NCI-H460 (cell line): Measurements from ENCODE around the gene USP21. TPM values are rescaled to one million over a fixed set of nuclear protein-coding genes. Genes with fewer than 3 reads are reported as not detected.
A peak's percentile ranks its signal among the peaks of the same experiment; 100 is the strongest.
"Not testable (repeated sequence)": the region's sequence is repeated elsewhere in the genome, so short reads cannot be mapped to it uniquely, and the experiment has no call there.

Source experiments
- DNase-seq: peaks from one replicate; pipeline ENCODE4 v3.0.0-alpha.2; 2016; ENCODE audit warnings: low read depth; ENCODE audit errors: extremely low read depth
- polyA plus RNA-seq: library from polyadenylated mRNA; depleted of rRNA; stranded (reverse); fragments of >200 nt; gene quantifications from 2 replicates; pipeline ENCODE4 v1.2.3, GENCODE V29; 2014; cell fraction: nucleus; rRNA removed
- total RNA-seq: library from RNA; depleted of rRNA; stranded (reverse); fragments of >200 nt; shearing (Covaris generic); gene quantifications from 2 replicates; pipeline ENCODE4 v1.2.3, GENCODE V29; 2014; rRNA removed

Gene USP21, protein sequence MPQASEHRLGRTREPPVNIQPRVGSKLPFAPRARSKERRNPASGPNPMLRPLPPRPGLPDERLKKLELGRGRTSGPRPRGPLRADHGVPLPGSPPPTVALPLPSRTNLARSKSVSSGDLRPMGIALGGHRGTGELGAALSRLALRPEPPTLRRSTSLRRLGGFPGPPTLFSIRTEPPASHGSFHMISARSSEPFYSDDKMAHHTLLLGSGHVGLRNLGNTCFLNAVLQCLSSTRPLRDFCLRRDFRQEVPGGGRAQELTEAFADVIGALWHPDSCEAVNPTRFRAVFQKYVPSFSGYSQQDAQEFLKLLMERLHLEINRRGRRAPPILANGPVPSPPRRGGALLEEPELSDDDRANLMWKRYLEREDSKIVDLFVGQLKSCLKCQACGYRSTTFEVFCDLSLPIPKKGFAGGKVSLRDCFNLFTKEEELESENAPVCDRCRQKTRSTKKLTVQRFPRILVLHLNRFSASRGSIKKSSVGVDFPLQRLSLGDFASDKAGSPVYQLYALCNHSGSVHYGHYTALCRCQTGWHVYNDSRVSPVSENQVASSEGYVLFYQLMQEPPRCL
- total RNA-seq: 17.7 and 18.8 TPM in 2 replicates
- polyA plus RNA-seq: 24.2 and 43.8 TPM in 2 replicates

DNA sequence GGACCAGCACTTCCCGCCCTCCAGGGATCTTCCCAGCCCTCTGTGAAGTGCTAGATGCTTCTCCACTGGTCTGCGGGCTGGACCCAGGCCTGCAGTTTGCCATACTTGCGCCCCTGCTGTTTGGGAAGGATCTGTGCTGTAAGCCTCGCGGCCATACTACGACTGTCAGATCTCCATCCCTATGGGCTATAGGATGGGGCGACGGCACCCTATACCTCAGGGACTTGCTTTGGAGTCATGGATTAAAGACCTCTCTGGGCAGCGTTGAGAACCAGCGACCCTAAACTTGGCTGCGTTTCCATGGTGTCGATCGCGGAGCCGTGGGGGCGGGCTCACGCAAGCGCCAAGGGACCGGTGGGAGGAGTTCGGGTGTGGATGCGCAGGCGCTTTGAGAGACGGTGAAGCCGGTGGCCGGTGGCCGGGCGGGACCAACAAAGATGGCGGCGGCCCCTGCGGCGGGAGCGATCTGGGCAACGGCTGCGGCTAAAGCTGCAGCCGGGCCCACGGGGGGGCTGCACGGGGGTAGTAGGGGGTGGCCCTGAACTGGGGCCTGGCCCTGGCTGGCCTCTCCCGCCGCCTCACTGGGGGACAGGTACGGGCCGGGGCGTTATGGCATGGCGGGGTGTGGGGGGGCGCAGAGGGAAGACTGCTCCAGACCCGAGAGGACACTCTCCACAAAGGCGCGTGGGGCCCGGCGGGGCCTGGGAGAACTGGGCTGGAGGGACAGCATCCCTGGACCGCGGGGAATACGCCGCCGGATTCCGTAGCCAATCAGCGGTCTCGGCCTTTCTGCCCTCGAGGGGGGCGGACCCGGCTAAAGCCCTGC, at the start of gene USP21:
Gene USP21, plus strand, starts transcription at position 414 of the 826 bp plus-strand sequence. CDS start 1,141 bp downstream, outside the sequence.
- DNase-seq: peak; percentile 93

DNA sequence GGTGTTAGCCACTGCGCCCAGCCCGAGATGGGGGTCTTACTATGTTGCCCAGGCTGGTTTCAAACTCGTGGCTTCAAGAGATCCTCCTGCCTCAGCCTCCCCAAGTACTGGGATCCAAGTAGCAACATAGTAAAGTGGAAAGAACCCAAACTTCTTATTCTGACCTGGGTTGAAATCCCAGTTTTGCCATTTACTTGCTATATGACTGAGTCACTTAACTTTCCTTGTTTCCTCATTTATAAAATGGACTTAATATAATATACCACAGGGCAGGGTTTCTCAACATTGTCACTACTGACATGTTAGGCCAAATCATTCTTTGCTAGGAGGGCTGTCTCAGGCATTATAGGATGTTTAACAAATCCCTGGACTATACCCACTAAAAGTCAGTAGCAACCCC, 48.2 kb upstream of the USP21 start:
- no peak for DNase-seq

DNA sequence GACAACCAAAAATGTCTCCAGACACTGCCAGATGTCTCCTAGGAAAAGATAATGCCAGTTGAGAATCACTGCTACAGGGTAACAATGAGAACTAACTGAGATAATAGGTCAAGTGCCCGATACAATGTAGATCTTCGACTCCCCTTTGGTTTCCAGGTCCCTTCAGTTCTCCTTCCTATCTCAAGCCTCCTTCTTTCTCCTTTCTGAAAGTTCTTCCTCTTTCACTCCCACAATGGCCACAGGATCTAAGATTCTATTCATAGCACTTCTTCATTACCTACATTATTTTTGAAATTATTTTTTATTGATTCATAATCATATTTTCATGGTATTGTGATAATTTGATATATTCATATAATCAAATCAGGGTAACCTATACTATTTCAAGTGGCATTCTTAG, 47.8 kb upstream of the USP21 start:
- no peak for DNase-seq

DNA sequence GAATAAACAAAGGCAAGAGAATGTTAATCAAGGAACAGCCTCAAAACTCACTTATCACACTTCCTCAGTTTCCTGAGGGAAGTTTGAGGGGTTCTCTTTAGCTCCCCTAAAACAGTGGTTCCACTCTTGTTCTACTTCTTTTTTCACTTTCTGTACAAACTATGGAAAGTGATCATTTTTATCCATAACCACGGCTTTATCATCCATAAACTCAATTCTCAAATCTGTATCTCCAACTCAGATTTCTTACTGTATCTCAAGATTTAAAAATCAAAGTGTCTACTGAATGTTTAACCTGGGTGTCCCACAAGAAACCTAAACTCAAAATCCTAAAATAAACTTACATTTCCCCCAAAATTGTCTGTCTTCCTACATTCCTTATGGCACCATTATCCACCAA, 45.4 kb upstream of the USP21 start:
- no peak for DNase-seq

DNA sequence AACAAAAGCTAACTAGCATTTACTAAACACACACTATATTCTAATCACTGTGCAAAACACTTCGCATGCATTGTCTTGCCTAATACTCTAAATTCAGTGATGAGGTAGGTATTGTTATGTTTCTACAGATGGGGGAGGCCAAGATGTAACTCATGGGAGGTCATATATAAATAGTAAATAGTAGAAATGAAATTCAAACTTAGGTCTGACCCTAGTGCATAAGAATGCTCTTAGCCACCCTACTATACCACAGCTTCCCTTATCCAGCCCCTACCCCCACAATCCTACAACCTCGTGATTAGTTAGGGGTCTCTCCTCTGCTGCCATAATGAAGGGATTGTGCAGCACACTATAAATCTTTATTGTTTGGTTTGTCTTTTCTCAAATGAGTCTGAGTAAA, 44.7 kb upstream of the USP21 start:
- no peak for DNase-seq

DNA sequence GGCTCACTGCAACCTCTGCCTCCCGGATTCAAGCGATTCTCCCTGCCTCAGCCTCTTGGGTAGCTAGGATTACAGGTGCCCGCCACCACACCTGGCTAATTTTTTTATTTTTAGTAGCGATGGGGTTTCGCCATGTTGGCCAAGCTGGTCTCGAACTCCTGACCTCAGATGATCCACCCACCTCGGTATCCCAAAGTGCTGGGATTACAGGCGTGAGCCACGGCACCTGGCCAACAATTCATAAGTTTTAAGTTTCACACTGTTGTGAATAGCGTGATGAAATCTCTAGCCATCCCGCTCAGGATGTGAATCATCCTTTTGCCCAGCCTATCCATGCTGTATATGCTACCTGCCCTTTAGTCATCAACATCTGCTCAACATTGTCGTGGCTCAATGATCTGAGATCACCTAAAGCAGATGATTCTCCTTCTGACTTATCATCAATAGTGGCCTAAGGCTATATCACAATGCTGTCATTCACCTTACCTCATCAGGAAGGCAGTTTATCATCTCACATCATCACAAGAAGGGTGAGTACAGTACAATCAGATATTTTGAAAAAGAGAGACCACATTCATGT, 44.1 kb upstream of the USP21 start:
- DNase-seq: peak; percentile 97

DNA sequence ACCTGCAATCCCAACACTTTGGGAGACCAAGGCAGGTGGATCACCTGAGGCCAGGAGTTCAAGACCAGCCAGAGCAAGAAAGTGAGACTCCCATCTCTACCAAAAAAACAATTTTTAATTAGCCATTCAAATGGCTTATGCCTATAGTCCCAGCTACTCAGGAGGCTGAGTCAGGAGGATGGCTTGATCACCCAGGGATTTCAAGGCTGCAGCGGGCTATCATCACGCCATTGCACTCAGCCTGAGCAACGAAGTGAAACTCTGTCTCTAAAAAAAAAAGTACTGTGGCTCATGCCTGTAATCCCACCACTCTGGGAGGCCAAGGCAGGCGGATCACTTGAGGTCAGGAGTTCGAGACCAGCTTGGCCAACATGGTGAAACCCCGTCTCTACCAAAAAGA, 43.3 kb upstream of the USP21 start:
- not testable (repeated sequence) for DNase-seq

DNA sequence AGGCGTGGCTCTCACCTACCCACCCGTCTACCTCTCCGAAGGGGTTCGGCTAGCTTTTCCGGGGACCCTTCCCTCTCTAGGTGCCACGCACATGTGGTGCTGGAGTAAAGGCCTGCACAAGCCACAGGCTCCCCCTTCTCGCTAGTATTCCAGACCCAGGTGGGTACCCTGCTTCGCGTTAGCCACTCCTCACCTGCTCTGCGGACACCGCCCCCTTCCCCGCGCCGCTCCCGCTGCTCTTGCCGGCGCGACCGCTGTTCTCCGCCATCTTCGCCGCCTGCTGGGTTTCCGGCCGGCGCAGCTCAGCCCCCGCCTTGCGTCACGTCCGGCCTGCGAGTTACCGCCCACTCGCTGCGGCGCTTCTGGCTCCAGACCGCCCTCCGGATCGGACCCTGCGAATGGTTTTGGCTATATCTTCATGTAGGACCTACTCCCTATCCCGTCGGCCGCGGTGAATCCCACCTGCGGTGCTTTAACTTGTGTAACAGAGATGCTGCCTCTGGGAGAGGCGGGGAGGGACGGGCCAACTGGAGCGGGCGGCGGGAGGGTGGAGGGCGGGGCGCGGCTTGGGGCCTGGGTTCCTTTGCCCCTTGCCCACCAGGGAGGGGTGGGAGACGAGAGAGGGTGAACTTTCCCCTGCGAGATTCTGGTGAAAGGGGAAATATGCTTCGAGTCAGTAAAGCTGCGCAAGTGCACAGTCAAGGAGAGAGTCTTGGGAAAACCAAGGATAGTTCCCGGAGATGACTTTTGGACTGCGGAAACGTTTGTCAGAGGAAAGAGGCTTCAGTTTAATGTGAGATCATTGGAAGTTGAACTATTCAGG, 41.3 kb upstream of the USP21 start, which contains the start of the genes NIT1 and PFDN2:
Gene NIT1, plus strand, starts transcription at position 347 of the 823 bp plus-strand sequence. Its CDS starts 72 bp downstream, at position 419.
Gene PFDN2, minus strand, starts transcription at position 279 of the 823 bp plus-strand sequence. Its CDS starts 11 bp downstream, at position 268.
- DNase-seq: peak; percentile 83

DNA sequence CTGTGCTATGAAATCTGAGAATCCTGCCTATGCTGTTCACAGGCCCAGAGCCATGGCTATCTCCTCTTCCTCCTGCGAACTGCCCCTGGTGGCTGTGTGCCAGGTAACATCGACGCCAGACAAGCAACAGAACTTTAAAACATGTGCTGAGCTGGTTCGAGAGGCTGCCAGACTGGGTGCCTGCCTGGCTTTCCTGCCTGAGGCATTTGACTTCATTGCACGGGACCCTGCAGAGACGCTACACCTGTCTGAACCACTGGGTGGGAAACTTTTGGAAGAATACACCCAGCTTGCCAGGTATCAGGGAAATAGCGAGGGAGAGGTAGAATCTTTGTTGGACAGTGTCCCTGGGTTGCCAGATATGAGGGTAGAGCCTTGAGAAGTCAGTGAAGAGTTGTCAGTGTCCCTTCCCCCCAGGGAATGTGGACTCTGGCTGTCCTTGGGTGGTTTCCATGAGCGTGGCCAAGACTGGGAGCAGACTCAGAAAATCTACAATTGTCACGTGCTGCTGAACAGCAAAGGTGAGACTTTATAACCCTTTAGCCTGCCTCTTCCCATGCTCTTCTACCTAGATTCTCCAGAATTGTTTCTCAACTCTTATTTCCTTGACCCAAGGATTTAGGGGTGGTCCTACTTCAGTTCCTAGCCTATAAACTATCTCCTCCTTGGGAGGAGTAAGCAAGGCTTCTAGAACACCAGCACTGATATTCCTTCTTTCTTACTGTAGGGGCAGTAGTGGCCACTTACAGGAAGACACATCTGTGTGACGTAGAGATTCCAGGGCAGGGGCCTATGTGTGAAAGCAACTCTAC, 40.0 kb upstream of the USP21 start:
- DNase-seq: peak; percentile 78

DNA sequence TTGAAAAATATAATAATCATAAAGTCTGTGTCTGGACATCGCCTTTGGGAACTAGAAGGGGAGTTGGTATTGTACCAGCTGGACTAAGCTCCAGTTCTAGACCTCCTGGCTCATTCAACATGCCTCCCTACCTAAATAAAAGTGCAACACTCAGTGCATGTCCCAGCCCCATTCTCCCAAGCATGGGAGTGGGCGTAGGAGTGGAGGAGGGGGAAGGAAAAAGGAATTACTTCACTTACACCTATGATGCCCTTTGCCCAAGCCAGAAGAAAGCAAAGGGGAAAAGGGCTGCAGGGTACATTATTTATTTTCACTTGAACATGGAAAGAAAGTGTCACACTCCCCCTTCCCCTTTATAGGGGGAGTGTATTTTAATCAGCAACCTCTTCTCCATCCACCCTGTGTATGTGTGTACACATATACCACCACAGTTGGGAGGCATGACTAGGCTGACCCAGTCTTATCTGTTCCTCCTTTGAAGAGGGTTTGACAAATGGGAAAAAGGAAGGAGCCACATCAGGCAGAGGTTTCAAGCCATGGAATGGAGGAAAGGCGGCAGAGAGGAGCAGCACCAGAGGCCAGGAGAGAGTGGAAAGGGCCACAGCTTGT, 38.2 kb upstream of the USP21 start:
- DNase-seq: no peak

DNA sequence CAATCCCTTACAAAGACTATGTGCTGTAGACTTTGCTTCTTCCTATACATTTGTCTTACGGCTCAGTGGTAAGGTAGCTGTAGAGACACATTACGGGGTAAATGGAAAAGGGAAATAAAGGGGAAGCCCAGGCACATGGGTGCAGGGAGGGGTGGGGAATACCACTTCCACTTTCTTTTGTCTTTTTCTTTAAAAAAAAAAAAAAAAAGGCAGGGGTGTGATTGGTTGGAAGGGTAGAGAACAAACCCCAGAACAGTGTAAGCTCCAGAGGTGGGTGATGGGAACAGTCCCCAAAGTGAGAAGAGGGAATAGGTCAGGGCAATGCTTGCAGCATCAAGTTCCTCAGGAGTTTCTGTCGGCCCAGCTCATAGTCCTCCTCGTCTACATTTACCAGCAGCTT, 37.5 kb upstream of the USP21 start:
- DNase-seq: no peak

DNA sequence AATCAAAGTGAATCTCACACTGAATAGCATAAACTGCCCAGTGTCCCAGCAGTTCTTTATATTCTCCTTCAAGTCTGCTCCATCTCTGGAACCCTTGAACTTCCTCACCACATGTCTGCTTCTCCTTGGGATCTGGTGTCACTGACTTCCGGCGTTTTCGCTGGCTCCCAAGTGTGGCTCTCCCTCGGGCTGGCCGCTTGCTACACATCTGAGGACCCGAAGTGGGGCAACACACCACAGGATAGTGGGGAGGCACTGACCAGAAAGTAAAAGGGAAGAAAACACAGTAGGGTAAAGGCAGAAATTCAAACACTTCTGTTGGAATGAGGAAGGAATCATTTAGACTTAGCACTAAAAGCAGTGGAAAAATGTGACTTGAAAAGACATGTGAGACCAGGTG, 36.3 kb upstream of the USP21 start:
- no peak for DNase-seq

DNA sequence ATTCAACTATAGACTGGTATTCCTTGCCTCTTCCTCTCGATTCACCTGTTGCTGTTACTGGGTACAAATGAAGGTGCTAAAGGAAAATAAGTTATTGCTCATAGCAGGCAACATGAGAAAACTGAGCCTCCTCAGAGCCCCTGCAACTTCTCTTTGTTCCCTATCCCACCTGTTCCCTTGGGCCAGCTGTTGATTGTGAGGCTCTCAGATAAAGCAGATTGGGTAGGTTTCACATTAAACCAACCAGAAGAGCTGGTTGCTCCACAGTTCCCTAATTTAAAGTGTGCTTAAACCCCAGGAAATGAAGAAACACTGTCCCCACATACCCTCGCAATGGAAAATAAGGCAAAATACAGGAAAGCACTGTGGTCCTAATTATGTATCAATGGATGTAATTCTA, 31.7 kb upstream of the USP21 start:
- no peak for DNase-seq

DNA sequence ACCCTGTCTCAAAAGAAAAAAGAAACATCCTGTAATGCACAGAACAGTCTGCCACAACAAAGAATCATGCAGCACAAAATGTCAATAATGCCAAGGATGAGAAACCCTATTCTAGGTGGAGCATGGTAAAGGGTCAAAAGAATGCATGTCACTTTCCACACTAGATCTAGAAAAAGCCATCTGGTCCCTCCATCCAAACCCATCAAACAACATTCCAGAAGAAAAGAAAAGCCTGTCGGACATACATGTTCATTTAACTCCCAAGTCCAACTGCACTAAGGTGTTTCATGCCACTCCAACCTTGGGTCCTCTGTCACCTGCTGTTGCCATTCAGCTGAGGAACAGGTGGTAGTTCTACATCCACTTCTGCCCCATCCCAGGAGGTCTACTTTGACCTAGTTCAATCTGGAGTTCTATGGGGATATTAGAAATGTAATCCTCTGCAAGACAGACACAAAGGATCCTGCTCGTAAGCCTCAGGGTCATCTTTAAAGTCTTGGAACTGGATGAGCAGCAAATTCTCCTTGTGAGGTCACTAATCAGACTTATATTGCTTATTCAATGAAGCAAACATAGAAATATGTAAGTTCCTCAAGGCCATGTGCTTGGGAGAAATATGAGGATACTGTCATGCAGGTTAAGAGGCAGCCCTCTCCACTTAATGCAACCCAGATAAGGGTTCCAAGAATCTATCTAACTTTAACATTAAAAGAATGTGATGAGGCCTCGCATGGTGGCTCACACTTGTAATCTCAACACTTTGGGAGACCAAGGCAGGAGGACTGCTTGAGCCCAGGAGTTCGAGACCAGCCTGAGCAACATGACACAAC, 30.5 kb upstream of the USP21 start:
- DNase-seq: no peak

DNA sequence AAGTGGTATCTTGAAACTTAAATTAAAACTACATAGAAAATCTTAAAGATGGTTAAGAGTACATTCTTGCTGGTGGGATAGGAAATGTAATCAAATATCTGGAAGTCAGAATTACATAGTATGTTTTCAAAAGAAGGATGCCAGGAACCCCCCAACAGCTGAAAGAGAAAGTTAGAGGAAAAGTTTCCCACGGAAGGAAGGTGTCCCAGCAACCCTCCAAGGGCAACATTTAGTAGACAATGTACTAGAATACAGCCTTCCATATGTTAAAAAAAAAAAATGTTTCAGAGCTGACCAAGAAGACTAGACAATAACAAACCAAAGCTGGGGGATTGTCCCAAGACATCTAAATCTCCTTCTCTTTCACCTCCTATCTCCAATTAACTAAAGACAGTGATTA, 29.0 kb upstream of the USP21 start:
- DNase-seq: no peak

DNA sequence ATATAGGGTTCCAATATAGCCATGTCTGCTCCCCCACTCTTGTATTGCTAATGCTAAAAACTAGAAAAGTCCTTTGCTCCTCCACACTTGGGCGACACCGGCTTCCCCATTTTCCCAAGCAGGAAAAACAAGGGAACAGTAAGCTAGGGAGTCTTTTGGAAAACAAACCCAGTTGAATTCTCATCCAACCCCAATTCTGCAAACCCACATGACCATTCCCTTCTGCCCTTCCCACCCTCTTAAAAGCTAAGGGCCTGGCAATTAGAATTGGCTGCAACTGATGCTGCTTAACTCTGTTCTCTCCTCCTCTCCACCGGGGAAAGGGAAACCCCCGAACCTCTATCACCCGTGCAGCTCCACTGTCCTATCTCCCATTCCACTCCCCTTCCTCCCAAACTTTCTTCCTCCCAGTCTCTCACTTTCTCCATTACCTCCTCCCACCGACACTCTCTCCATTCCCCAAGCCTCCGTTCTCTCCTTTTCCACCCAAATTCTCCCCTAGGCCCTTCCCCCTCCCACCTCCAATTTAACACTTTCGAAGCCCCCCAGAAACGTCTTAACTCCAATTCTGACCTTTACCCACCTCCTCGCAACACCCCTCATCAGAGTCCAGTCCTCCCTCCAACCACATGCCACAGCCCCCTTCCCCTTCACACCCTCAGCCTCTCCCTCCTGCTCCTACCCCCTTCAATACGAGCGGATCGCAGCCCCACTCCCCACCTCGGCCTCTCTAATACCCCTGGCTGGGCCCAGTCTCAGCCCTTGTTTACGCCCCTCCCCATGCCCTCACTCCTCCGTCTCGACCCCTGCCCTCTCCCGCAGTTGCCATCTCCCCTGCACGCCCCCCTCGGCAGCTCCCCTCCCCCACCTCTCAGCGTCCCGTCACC, 27.5 kb upstream of the USP21 start:
- no peak for DNase-seq
